Spleen (tissue), 11 donors: ENCODE data around the gene SIGLEC15. TPM values are rescaled to one million over a fixed set of nuclear protein-coding genes. Genes with fewer than 3 reads are reported as not detected.

Experiments used
- DNase-seq: peaks from one replicate; pipeline ENCODE4 v3.0.0-alpha.2; 2020
- H3K27ac ChIP-seq, 8 donors: fragments of 200-600 bp; sonication (generic) in 7 of 8; 1 replicate in 4 of 8; 2 replicates in 4 of 8; pipeline versions ENCODE4 v1.5.0 to v1.8.0; 2016 to 2021; ENCODE audit warnings: inconsistent platforms in 4 of 8, mild to moderate bottlenecking in 4 of 8, moderate library complexity in 1 of 8
- H3K27me3 ChIP-seq, 7 donors: fragments of 200-600 bp; sonication (generic) in 6 of 7; replicated peaks in 1 of 7; 1 replicate in 4 of 7; 2 replicates in 3 of 7; pipeline versions ENCODE4 v1.5.0 to v1.8.0; 2016 to 2021; ENCODE audit warnings: inconsistent platforms in 3 of 7, mild to moderate bottlenecking in 1 of 7
- H3K36me3 ChIP-seq, 6 donors: fragments of 200-600 bp; sonication (generic) in 5 of 6; 1 replicate in 4 of 6; 2 replicates in 2 of 6; pipeline versions ENCODE4 v1.5.0 to v1.8.0; 2016 to 2021; ENCODE audit warnings: inconsistent platforms in 2 of 6
- H3K4me1 ChIP-seq, 6 donors: fragments of 200-600 bp; sonication (generic) in 5 of 6; 1 replicate in 3 of 6; 2 replicates in 3 of 6; pipeline versions ENCODE4 v1.5.0 to v1.8.0; 2016 to 2021; ENCODE audit warnings: inconsistent platforms in 3 of 6
- H3K4me3 ChIP-seq, 8 donors: fragments of 200-600 bp; sonication (generic) in 7 of 8; 1 replicate in 4 of 8; 2 replicates in 4 of 8; pipeline versions ENCODE4 v1.5.0 to v1.8.0; 2016 to 2021; ENCODE audit warnings: inconsistent platforms in 4 of 8, mild to moderate bottlenecking in 4 of 8, moderate library complexity in 2 of 8
- H3K9me3 ChIP-seq, 8 donors: fragments of 200-600 bp; sonication (generic) in 7 of 8; 1 replicate in 4 of 8; 2 replicates in 4 of 8; pipeline versions ENCODE4 v1.5.0 to v1.8.0; 2016 to 2021; ENCODE audit warnings: inconsistent platforms in 4 of 8
- POLR2A ChIP-seq, 3 donors: fragments of 450-650 bp; IDR thresholded peaks; one replicate each; pipeline ENCODE4 v1.5.1; 2017; ENCODE audit warnings: antibody characterized with exemption in 3 of 3, mild to moderate bottlenecking in 1 of 3
- POLR2AphosphoS5 ChIP-seq, 3 donors: sonication (generic); formaldehyde crosslinking; IDR thresholded peaks; one replicate each; pipeline ENCODE4 v1.5.1; 2017; ENCODE audit warnings: antibody characterized with exemption in 3 of 3
- WGBS, 5 donors: extraction: QIAGEN DNeasy Blood & Tissue Kit in 3 of 5; methylation state at CpG; one replicate each; pipeline versions ENCODE4 v1.1.5 to v1.1.7; 2013 to 2018; 5-methylcytosine and 5-hydroxymethylcytosine counted together
- intact Hi-C: fragments of 100-400 bp; cut with DNase I; formaldehyde crosslinking; loops from one replicate; pipeline ENCODE4 v1.15.0; 2023; ENCODE audit warnings: low total_unique reads
- polyA plus RNA-seq, 3 donors: library from polyadenylated mRNA; stranded (reverse); fragments of 200-250 nt; gene quantifications; one replicate each; pipeline ENCODE4 v1.2.1, GENCODE V29; 2013
- total RNA-seq, 7 donors: library from RNA; depleted of rRNA in 3 of 7; stranded (reverse); fragments of >200 nt in 3 of 7; fragmentation: NEBNext Ultra II Directional in 4 of 7; extraction: Animal tissue kit (Norgen Biotek cat#: 25700) in 4 of 7; gene quantifications; one replicate each; pipeline versions ENCODE4 v1.1.0 to v1.2.1, GENCODE V29; 2016 to 2021
- TF ChIP-seq, protein P1 (sequence below), 11 experiments: fragments of 200-600 bp in 7 of 11; fragments of 450-650 bp in 4 of 11; sonication (generic) in 4 of 11; IDR thresholded peaks in 8 of 11; conservative IDR thresholded peaks in 3 of 11; 1 replicate in 7 of 11; 2 replicates in 4 of 11; pipeline versions ENCODE4 v1.4.0 to v1.8.0; 2016 to 2021; ENCODE audit warnings: antibody characterized with exemption in 11 of 11, inconsistent platforms in 4 of 11, mild to moderate bottlenecking in 1 of 11
- donor health status: healthy with polysubstance abuse.
- donor health status: DM: no; HTN: no; CAD: no; lungs with moderate emphysema.
- donor health status: DM: no; HTN: no; CAD: no.
- donor health status: Bipolar disorder and iron deficiency.
- donor health status: healthy.
- donor health status: DM: no; HTN: no; CAD: no.
- donor health status: DM: yes; HTN: yes; CAD: no.

Gene SIGLEC15
- total and polyA plus RNA-seq, 10 donors = 0.28 to 3.5 (median 1.4) TPM

DNA sequence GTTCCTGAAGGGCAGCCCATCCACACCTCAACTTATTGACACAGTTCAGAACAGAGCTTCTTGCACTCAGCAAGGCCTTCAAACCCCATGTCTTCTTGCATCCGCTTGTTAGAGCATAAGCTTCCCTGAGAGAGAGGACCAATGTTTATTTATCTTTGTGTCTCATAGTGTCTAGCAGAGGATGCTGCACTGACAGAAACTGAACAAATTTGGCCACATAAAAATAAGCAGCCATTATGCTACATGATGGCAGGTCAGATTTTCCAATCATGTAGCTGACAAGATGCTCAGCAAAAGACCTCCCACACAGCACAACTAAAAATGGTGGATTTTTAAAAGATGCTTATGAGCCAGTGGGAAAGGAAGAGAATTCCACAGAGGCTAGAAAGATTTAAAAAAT lies 38.1 kb upstream of the SIGLEC15 start:
- no peak overlapping the region for H3K27ac ChIP-seq
- DNase-seq = no peak
- peaks cover 0 to 8% (median 0%) of the 10 kb centered on the region in 6 donors for H3K4me1 ChIP-seq
- WGBS, 5 donors = 93 to 100% (median 100%) methylated on average over 1 of the region's 1 CpG
- no peaks in the 10 kb centered on the region for H3K27me3 ChIP-seq
- H3K4me3 ChIP-seq = no peak overlapping the region
- TF ChIP-seq, protein P1, sequence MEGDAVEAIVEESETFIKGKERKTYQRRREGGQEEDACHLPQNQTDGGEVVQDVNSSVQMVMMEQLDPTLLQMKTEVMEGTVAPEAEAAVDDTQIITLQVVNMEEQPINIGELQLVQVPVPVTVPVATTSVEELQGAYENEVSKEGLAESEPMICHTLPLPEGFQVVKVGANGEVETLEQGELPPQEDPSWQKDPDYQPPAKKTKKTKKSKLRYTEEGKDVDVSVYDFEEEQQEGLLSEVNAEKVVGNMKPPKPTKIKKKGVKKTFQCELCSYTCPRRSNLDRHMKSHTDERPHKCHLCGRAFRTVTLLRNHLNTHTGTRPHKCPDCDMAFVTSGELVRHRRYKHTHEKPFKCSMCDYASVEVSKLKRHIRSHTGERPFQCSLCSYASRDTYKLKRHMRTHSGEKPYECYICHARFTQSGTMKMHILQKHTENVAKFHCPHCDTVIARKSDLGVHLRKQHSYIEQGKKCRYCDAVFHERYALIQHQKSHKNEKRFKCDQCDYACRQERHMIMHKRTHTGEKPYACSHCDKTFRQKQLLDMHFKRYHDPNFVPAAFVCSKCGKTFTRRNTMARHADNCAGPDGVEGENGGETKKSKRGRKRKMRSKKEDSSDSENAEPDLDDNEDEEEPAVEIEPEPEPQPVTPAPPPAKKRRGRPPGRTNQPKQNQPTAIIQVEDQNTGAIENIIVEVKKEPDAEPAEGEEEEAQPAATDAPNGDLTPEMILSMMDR (IDR thresholded peaks at IDR 0.05 in 8 of 11, conservative IDR thresholded peaks at IDR 0.05 in 3 of 11) = no peak
- TF ChIP-seq POLR2A (IDR thresholded peaks at IDR 0.05) (no peak), POLR2AphosphoS5 (IDR thresholded peaks at IDR 0.05) (no peak)
- no peaks in the 10 kb centered on the region for H3K36me3 ChIP-seq
- intact Hi-C loops = no loop called here
- H3K9me3 ChIP-seq = peaks cover 0 to 6% (median 0%) of the 10 kb centered on the region in 8 donors

DNA sequence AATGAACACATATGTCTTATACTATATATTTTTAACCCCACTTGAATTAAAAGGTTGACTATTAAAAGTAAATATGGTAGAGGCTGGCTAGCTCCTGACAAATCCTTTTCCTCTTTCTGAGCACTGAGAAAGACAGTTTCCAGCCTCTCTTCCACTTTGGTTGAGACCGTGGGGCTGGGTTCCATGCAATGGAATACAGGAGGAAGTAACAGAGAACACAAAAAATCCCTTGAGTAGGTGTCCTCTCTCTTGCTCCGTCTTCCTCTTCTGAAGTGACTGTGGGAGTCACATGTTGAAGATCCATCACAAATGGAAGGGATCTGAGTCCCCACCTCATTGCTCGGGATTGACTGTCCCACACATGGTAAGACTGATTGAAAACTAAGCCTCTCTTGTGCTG lies 36.6 kb upstream of the SIGLEC15 start:
- TF ChIP-seq, protein P1 (IDR thresholded peaks at IDR 0.05 in 8 of 11, conservative IDR thresholded peaks at IDR 0.05 in 3 of 11) = no peak
- no peak for TF ChIP-seq POLR2AphosphoS5 (IDR thresholded peaks at IDR 0.05)
- TF ChIP-seq POLR2A (IDR thresholded peaks at IDR 0.05) = no peak
- H3K27me3 ChIP-seq = no peaks in the 10 kb centered on the region
- peaks cover 0 to 8% (median 0%) of the 10 kb centered on the region in 6 donors for H3K4me1 ChIP-seq
- intact Hi-C loops = no loop called here
- H3K4me3 ChIP-seq = no peak overlapping the region
- no peaks in the 10 kb centered on the region for H3K36me3 ChIP-seq
- WGBS, 5 donors = 76 to 86% (median 84%) methylated on average over 3 of the region's 3 CpGs
- no peak overlapping the region for H3K27ac ChIP-seq
- H3K9me3 ChIP-seq = peaks cover 0 to 6% (median 0%) of the 10 kb centered on the region in 8 donors
- no peak for DNase-seq

- no peak overlapping the region for H3K27ac ChIP-seq
- intact Hi-C loops = no loop called here
Observed at GRCh38 chr18:45792506-45793263, 32.8 kb upstream of the SIGLEC15 start.

More at GRCh38 chr18:45792506-45793263, 32.8 kb upstream of the SIGLEC15 start:
- Histone ChIP-seq H3K36me3 (no peaks in the 10 kb centered on the region), H3K4me1 (no peaks in the 10 kb centered on the region), H3K4me3 (no peak overlapping the region), H3K9me3 (peaks cover 0 to 6% (median 0%) of the 10 kb centered on the region in 8 donors), H3K27me3 (no peaks in the 10 kb centered on the region)
- WGBS, 5 donors = 79 to 86% (median 81%) methylated on average over 5 of the region's 5 CpGs
- no peak for DNase-seq
- TF ChIP-seq POLR2AphosphoS5 (IDR thresholded peaks at IDR 0.05) (no peak), POLR2A (IDR thresholded peaks at IDR 0.05) (no peak)
- TF ChIP-seq, protein P1 (IDR thresholded peaks at IDR 0.05 in 8 of 11, conservative IDR thresholded peaks at IDR 0.05 in 3 of 11) = no peak
